Measurements from ENCODE around the gene TMEM154. TPM values are rescaled to one million over a fixed set of nuclear protein-coding genes. Genes with fewer than 3 reads are reported as not detected.

TMEM154 gene, protein sequence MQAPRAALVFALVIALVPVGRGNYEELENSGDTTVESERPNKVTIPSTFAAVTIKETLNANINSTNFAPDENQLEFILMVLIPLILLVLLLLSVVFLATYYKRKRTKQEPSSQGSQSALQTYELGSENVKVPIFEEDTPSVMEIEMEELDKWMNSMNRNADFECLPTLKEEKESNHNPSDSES
- total RNA-seq (under 1 TPM; 0.54 to 0.82 (median 0.63) TPM), polyA plus RNA-seq (1 to 10 TPM in 1 of 3 donors, under 1 TPM in 2; under 0.01 to 3.2 (median 0.69) TPM)

DNA sequence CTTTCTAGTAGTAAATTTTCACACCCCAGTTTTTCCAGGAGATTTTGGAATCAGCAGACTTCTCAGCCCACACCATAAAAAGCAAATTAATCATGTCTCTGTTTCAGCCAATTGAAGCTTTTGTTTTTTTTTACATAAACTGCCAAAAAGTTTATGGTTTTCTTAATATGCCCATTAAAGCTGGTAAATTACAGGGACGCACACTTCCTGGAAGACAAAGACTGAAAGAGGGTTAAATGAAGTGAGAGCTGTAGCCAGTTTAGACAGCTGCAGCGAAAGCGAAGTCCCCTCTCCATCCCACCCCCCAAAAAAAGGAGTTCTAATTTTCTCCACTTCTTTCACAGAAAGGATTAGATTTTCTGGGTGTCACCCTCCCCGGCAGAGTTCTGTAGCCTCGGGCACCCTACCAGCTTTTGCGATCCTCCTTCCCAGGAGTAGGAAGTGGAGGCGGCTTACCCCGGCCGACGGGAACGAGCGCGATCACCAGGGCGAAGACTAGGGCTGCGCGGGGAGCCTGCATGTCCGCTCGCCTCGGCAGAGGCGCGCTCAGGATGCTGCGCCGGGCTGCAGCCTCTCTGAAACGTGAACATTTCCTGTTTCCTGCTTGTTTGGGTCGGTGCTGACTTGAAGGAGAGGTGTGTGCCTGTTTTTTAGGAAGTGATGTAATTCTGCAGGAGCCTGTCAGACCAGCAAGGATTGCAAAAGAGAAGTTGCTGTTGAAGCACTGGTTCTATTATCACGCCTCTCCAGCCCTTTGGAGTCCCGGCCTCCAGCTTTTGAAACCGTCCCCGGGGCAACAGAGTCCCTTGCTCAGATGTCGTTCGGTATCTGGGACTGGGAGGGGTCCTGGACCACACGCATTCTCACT lies at the start of gene TMEM154:
Gene TMEM154 (minus strand): TSS at position 584 of the 868 bp plus-strand sequence. CDS start 64 bp downstream, at position 520.
- intact Hi-C loops (cut with DNase I) = no loop called here

DNA sequence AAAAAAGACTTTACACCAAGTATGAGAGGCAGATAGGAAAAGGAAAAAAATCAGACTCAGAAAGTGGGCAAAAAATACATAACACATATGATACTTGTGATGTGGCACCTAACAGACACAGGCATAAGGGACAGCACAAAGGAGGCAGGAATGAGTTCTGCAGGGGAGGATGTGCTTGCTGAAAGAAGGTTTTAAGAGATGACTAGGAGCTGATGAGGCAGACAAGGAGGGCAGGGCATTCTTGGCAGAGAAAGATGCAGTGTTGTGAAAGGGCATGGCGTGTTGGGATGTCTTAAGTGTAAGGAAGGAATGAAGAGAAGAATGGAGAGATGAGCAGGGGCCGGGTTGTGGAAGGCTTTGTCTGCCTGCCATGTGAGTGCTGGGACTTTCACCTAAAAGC lies 49.7 kb upstream of the TMEM154 start:
- Histone ChIP-seq H3K36me3 (no peaks in the 10 kb centered on the region), H3K4me1 (no peaks in the 10 kb centered on the region), H3K9me3 (no peaks in the 10 kb centered on the region), H3K27me3 (no peaks in the 10 kb centered on the region), H3K27ac (no peak overlapping the region), H3K4me3 (no peak overlapping the region)
- WGBS, 2 donors = 38 to 40% methylated on average over 2 of the region's 2 CpGs
- no peak for TF ChIP-seq EP300 (IDR thresholded peaks at IDR 0.05)
- no peak for TF ChIP-seq POLR2A (IDR thresholded peaks at IDR 0.05)
- TF ChIP-seq CTCF (IDR thresholded peaks at IDR 0.05) = no peak
- no peak for TF ChIP-seq POLR2AphosphoS5 (IDR thresholded peaks at IDR 0.05)
- intact Hi-C loops (cut with DNase I) = no loop called here
- no peak for DNase-seq

More for the DNA sequence above, at the start of gene TMEM154:
- peaks cover 0 to 14% (median 12%) of the 10 kb centered on the region in 4 donors for H3K4me1 ChIP-seq
- peak; percentile 72 for DNase-seq
- TF ChIP-seq EP300 (IDR thresholded peaks at IDR 0.05) = no peak
- no peak for TF ChIP-seq POLR2A (IDR thresholded peaks at IDR 0.05)
- TF ChIP-seq POLR2AphosphoS5 (IDR thresholded peaks at IDR 0.05) = peak in 2 of 4 donors; percentile 37 to 38
- no peak for TF ChIP-seq CTCF (IDR thresholded peaks at IDR 0.05)
- no peaks in the 10 kb centered on the region for H3K9me3 ChIP-seq
- H3K4me3 ChIP-seq = peak within 1 kb of the TSS; percentile 19 to 54 (median 46)
- peaks cover 0 to 6% (median 0%) of the 10 kb centered on the region in 3 donors for H3K27me3 ChIP-seq
- peak within 1 kb of the TSS in 3 of 4 donors; percentile 10 to 55 (median 27) for H3K27ac ChIP-seq
- WGBS, 2 donors = 6 to 7% methylated on average over 32 of the region's 32 CpGs
- H3K36me3 ChIP-seq = no peaks in the 10 kb centered on the region

DNA sequence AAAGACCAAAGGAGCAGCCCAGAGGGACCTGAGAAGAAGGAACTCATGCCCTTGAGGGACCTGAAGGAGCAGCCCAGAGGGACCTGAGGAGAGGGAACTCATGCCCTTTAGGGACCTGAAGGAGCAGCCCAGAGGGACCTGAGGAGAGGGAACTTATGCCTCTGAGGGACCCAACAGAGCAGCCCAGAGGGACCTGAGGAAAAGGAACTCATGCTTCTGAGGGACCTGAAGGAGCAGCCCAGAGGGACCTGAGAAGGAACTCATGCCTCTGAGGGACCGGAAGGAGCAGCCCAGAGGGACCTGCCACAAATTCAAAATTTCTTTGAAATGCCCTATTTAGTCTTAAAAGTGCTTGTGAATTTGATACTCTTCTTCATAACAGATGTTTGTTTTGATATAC lies 48.5 kb upstream of the TMEM154 start:
- no peaks in the 10 kb centered on the region for H3K36me3 ChIP-seq
- H3K27me3 ChIP-seq = no peaks in the 10 kb centered on the region
- H3K27ac ChIP-seq = no peak overlapping the region
- no peaks in the 10 kb centered on the region for H3K9me3 ChIP-seq
- intact Hi-C loops (cut with DNase I) = no loop called here
- no peak for DNase-seq
- TF ChIP-seq EP300 (IDR thresholded peaks at IDR 0.05) = no peak
- TF ChIP-seq POLR2A (IDR thresholded peaks at IDR 0.05) = no peak
- no peak for TF ChIP-seq POLR2AphosphoS5 (IDR thresholded peaks at IDR 0.05)
- no peak for TF ChIP-seq CTCF (IDR thresholded peaks at IDR 0.05)
- H3K4me1 ChIP-seq = no peaks in the 10 kb centered on the region
- H3K4me3 ChIP-seq = no peak overlapping the region
- WGBS, 2 donors = 72 to 97% methylated on average over 1 of the region's 1 CpG

- WGBS, 2 donors = 52 to 74% methylated on average over 1 of the region's 1 CpG
- intact Hi-C loops (cut with DNase I) = no loop called here
- no peaks in the 10 kb centered on the region for H3K36me3 ChIP-seq
- no peak for TF ChIP-seq POLR2A (IDR thresholded peaks at IDR 0.05)
- no peak for TF ChIP-seq CTCF (IDR thresholded peaks at IDR 0.05)
- TF ChIP-seq EP300 (IDR thresholded peaks at IDR 0.05) = no peak
- H3K4me1 ChIP-seq = no peaks in the 10 kb centered on the region
- no peaks in the 10 kb centered on the region for H3K9me3 ChIP-seq
- H3K27ac ChIP-seq = no peak overlapping the region
- no peak overlapping the region for H3K4me3 ChIP-seq
- no peaks in the 10 kb centered on the region for H3K27me3 ChIP-seq
- no peak for DNase-seq
These were observed 48.0 kb upstream of the TMEM154 start for GRCh38 chr4:152727784-152728183.

Data from sigmoid colon (tissue), 7 donors.